Medulla oblongata (tissue), 1 donor: ENCODE data around the gene GPR153.

Experiments
- DNase-seq: peaks from one replicate; pipeline ENCODE4 v3.0.0-alpha.2; 2015; ENCODE audit errors: extremely low spot score

GPR153 gene

GRCh38 chr1:6269720-6270400 lies 9.0 kb upstream of the GPR153 start:
- DNase-seq: no peak

GRCh38 chr1:6269296-6269695 lies 8.4 kb upstream of the GPR153 start:
- no peak for DNase-seq

DNA sequence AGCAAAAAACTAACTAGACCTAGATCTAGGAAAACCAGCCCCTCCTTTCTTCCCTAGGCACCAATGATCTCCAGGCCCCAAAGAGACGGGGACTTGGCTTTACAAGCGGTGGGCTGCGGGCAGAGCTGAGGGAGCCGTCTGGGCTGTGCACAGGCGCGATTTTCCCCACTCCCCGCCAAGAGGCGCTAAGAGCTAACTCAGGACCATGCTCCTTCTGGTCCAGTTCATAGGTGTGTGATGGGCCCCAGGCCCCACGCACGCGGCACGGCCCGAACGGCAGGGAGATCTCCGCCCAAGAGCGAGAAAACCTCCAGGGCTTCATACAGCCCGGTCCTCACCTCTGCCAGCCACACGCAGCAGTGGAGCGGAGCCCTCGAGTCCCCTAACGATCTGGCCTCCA lies 7.5 kb upstream of the GPR153 start:
- DNase-seq: no peak

DNA sequence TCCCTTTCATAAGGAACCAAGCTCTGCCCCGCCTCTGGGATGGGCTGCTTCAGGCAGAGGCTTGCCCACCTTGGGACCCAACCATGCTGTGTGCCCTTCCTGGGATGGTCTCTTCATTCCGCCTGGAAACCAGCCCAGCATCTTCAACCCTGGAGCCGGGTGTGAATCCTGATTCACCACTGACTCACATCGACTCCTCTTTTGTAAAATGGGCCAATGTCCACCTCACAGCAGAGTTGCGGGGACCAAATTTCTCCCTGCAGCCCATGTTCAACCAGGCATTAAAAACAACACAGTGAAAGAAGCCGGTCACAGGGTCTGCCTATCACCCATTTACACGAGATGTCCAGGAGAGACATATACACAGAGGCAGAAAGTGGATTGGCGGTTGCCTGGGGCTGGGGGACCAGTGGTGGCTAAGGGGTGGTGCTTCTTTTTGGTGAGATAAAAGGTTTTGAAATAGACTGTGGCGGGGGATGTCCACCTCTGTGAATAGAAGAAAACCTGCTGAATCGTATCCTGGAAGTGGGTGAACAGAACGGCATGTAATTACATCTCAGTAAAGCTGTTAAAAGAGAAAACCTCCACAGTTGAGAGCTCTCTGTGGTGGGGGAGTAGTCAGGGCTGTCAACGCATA lies 6.9 kb upstream of the GPR153 start:
- DNase-seq: no peak

- no peak for DNase-seq
These were observed 5.7 kb upstream of the GPR153 start for GRCh38 chr1:6266641-6267040.

GRCh38 chr1:6265151-6265550 lies 4.3 kb upstream of the GPR153 start:
- DNase-seq: no peak

DNA sequence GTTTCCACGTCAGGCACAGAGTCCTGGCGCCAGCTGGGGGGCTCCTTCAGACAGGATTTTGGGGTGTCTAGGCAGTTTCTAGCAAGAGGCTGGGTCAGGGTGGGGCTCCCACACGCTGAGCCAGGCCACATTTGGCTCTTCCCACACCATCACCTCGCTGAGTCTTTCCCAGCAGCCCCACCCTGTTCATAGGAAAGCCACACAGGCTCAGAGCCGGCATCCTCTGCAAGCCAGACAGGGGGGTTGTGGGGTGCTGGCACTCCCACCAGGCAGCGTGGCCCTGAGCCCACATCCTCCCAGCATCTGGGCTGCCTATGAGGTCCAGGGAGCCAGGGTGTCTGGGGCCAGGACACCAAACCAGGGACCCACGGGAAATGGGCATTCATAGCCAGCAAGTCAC lies 2.8 kb upstream of the GPR153 start:
- no peak for DNase-seq

GRCh38 chr1:6262555-6263420 lies 1.9 kb upstream of the GPR153 start:
- no peak for DNase-seq

DNA sequence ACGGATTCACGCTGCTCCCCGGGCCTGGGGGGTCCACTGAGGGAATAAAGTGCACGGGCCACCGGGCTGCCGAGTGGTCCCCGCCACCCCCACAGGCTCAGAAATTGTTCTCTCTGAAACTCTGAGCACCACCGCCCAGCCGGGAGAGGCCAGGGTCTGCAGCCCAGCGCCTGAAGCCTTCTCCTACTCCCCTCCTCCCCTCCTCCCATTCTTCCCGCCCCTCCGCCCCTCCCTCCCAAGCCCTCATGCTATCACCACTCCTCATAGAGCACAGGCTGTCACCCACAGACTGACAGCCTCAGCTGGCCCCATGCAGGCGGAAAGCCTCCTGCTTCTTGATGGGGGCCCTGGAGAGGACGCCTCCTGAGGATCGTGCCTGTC lies 707 bp upstream of the GPR153 start:
- DNase-seq: no peak

- no peak for DNase-seq
These were observed 414 bp downstream of the GPR153 start for GRCh38 chr1:6260433-6260934.

DNA sequence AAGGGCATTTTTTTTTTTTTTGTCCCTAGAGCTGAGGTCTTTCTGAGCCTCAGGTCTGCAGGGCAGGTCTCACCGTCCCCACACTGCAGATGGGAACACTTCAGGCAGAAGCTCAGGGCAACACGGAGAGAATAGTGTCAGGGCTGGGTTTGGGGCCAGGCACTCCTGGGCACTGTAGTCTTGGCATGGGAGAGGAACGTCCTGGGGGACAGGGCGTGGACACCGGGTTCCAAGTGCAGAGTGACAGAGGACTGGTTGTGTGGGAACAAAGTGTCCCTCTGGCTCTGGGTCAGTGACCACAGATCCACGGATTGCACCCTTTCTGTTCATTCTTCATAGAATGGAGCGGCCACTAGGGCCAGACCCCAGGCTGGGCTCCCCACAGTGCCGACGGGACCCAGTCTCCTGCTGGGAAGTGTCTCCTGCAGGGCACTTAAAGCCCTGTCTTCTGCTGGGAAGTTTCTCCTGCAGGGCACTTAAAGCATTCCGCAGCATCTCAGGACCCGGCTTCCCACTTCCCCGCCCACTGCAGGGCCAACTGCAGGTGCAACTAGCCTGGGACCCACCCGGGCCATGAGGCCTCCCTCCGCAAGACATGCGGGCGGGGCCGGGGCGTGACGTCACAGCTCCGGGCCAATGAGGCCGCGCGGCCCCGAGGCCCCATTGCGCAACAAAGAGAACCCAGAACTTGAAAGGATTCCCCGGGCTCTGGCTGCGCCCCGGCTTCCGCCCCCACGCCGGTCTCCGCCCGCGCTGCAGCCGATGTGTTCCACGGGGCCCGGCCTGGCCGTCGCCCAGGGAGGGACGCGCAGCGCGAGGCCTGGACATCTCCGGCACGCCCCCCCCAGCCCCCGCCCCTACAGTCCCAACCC lies 1.2 kb downstream of the GPR153 start:
- peak; percentile 54 for DNase-seq

GRCh38 chr1:6258675-6259074 lies 2.2 kb downstream of the GPR153 start:
- DNase-seq: no peak

DNA sequence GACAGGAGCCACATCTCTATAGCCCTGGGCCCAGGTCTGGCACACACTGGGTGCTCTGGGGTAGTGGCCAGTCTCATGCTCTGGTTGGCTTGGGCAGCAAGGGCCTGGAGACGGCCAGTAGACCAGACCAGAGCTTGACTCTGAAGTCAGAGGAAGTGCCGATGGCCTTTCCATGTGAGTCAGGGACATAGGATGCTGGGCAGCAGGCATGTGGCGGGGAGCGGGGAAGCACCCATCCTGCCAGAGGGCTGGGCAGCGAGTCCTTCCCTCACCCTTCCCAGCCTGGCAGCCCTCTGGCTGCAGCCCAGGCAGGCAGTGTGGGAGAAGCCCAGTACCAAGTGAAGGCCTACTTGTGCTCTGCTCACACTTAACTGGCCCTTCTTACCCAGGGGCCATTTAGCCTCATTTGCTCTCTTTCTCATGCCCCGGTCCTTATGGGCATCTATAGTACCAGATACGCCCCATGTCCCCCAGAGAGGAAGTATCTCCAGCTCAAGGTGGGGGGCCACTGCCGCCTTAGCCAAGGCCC lies 3.3 kb downstream of the GPR153 start:
- DNase-seq: no peak

DNA sequence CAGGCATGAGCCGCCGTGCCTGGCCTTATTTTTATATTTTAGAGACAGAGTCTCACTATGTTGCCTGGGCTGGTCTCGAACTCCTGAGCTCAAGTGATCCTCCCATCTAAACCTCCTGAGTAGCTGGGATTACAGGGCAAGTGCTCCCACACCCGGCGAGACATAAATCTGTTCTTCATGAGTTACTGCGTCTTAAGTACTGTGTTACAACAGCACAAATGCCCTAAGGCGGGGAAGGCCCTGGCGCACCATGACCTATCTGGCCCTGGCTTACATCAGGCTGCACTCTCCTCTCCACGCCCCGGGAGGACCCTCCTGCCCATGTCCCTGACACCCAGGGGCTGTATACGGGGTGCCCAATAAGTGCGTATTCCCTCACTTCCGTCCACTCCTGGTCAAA lies 4.3 kb downstream of the GPR153 start:
- DNase-seq: no peak

- DNase-seq: no peak
These were observed 6.2 kb downstream of the GPR153 start for GRCh38 chr1:6254691-6255090.

DNA sequence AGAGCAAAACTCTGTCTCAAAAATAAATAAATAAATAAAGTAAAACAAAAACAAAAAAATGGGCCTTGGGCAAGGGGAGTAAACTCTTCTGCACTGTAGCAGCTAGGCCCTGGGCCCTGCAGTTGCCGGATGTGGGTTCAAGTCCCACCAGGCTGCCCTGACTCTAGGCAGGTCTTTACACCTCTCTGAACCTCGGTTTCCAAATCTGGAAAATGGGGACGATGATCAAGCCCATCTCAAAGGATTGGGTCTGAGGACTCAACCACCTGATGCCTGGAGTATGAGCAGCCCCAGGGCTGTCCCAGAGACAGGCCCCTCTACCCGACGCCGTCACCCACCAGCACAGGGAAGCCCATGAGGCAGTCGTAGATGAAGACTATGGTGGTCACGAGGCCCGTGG lies 7.5 kb downstream of the GPR153 start:
- no peak for DNase-seq

DNA sequence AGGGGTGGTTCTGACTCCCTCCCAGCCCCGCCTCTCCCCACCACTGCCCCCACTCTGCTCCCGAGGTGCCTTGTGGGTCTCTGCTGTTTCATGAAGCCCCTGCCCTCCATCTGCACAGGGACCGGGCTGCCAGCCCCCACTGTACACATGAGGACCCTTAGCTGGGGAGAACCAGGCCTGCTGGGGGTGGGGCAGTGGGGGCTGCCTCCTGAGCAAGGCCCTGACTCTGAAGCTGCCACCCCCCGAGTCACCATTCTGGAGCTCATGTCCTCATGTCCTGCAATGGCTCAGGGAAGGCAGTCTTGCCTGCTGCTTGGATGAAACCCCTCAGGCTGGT lies 8.6 kb downstream of the GPR153 start:
- no peak for DNase-seq

GRCh38 chr1:6251681-6252373 lies 9.1 kb downstream of the GPR153 start:
- DNase-seq: no peak

DNA sequence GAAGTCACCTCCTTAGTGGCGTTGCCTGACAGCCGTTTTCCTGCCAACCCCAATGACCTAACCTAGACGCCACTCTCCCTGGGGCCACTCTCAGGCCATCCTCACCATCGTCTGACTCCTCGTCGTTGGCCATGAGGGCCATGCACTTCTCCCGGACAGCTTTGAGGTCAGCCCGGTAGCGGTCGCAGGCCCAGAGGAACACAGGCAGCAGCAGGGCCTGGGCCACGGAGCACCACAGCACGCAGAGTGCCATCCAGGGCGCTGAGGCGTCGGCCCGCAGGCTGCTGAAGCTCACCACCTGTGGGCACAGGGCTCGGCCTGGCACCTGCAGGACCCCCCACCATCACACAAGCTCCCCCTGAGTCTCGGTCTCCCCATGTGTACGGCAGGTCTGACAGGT lies 9.7 kb downstream of the GPR153 start:
- no peak for DNase-seq

GRCh38 chr1:6249739-6250689 lies 10.9 kb downstream of the GPR153 start:
- no peak for DNase-seq
